ENCODE measurements around the gene VAV3.
"Not testable (repeated sequence)": the region's sequence is repeated elsewhere in the genome, so short reads cannot be mapped to it uniquely, and the experiment has no call there.

VAV3 gene

GRCh38 chr1:107965110-107965991 lies at the start of gene VAV3:
Gene VAV3 (minus strand): TSS chr1:107965180. CDS start chr1:107964869, 311 bp downstream.
- DNase-seq: peak; percentile 88

GRCh38 chr1:108012553-108012952 lies 47.6 kb upstream of the VAV3 start:
- DNase-seq: no peak

GRCh38 chr1:108011295-108011694 lies 46.3 kb upstream of the VAV3 start:
- DNase-seq: no peak

GRCh38 chr1:108010581-108010980 lies 45.6 kb upstream of the VAV3 start:
- DNase-seq: no peak

- no peak for DNase-seq
Measured at GRCh38 chr1:108009603-108010195, 44.7 kb upstream of the VAV3 start.

- DNase-seq: no peak
Measured at GRCh38 chr1:108007531-108007930, 42.6 kb upstream of the VAV3 start.

GRCh38 chr1:108007070-108007469 lies 42.1 kb upstream of the VAV3 start:
- no peak for DNase-seq

GRCh38 chr1:108004919-108005318 lies 39.9 kb upstream of the VAV3 start:
- DNase-seq: not testable (repeated sequence)

- DNase-seq: peak; percentile 85
Measured at GRCh38 chr1:108000620-108001111, 35.7 kb upstream of the VAV3 start.

GRCh38 chr1:108000184-108000583 lies 35.2 kb upstream of the VAV3 start:
- no peak for DNase-seq

GRCh38 chr1:107997866-107998265 lies 32.9 kb upstream of the VAV3 start:
- no peak for DNase-seq

- no peak for DNase-seq
Measured at GRCh38 chr1:107993920-107994319, 28.9 kb upstream of the VAV3 start.

- no peak for DNase-seq
Measured at GRCh38 chr1:107992347-107992746, 27.4 kb upstream of the VAV3 start.

- DNase-seq: no peak
Measured at GRCh38 chr1:107991371-107992066, 26.5 kb upstream of the VAV3 start.

GRCh38 chr1:107990606-107991005 lies 25.6 kb upstream of the VAV3 start:
- no peak for DNase-seq

GRCh38 chr1:107981277-107981676 lies 16.3 kb upstream of the VAV3 start:
- no peak for DNase-seq

GRCh38 chr1:107979926-107980325 lies 14.9 kb upstream of the VAV3 start:
- no peak for DNase-seq

GRCh38 chr1:107979088-107979487 lies 14.1 kb upstream of the VAV3 start:
- no peak for DNase-seq

- DNase-seq: peak; percentile 77
Measured at GRCh38 chr1:107976836-107977235, 11.9 kb upstream of the VAV3 start.

- no peak for DNase-seq
Measured at GRCh38 chr1:107976431-107976830, 11.5 kb upstream of the VAV3 start.

- no peak for DNase-seq
Measured at GRCh38 chr1:107975851-107976250, 10.9 kb upstream of the VAV3 start.

- no peak for DNase-seq
Measured at GRCh38 chr1:107974090-107974489, 9.1 kb upstream of the VAV3 start.

- DNase-seq: no peak
Measured at GRCh38 chr1:107972391-107973180, 7.6 kb upstream of the VAV3 start.
